Fibroblast of lung (primary cell): ENCODE measurements around the gene CARS2. TPM values are rescaled to one million over a fixed set of nuclear protein-coding genes. Genes with fewer than 3 reads are reported as not detected.

Experiments
- DNase-seq, 2 donors: peaks; one replicate each; pipeline versions ENCODE4 v3.0.0 to v3.0.0-alpha.2; 2010; ENCODE audit warnings: low read depth in 2 of 2
- H2AFZ ChIP-seq: 2 replicates; pipeline ENCODE4 v1.5.1; 2012; ENCODE audit warnings: low read length, control low read depth, inconsistent platforms
- H3K27ac ChIP-seq: 2 replicates; pipeline ENCODE4 v1.5.1; 2011; ENCODE audit warnings: low read length, control low read depth; ENCODE audit not compliant: insufficient read depth
- H3K27me3 ChIP-seq: 2 replicates; pipeline ENCODE4 v1.5.1; 2011; ENCODE audit warnings: mild to moderate bottlenecking, low read length; ENCODE audit not compliant: control insufficient read depth, insufficient read depth
- H3K36me3 ChIP-seq: 2 replicates; pipeline ENCODE4 v1.5.1; 2011; ENCODE audit warnings: low read length; ENCODE audit not compliant: control insufficient read depth, insufficient read depth
- H3K4me1 ChIP-seq: 2 replicates; pipeline ENCODE4 v1.5.1; 2011; ENCODE audit warnings: low read length; ENCODE audit not compliant: control insufficient read depth, insufficient read depth; ENCODE audit errors: extremely low read depth
- H3K4me2 ChIP-seq: 2 replicates; pipeline ENCODE4 v1.5.1; 2011; ENCODE audit warnings: low read length, control low read depth; ENCODE audit not compliant: insufficient read depth; ENCODE audit errors: extremely low read depth
- H3K4me3 ChIP-seq, 4 experiments: fragments of 200-600 bp in 1 of 4; sonication (generic) in 1 of 4; replicated peaks in 1 of 4; 2 replicates each; pipeline ENCODE4 v1.5.1; 2011 to 2016; ENCODE audit warnings: low read length in 4 of 4, low read depth in 3 of 4, mild to moderate bottlenecking in 3 of 4, control low read depth in 2 of 4, inconsistent platforms in 1 of 4, mixed read lengths in 1 of 4; ENCODE audit not compliant: insufficient read depth in 1 of 4; ENCODE audit errors: control extremely low read depth in 1 of 4
- H3K79me2 ChIP-seq: 2 replicates; pipeline ENCODE4 v1.5.1; 2012; ENCODE audit warnings: mild to moderate bottlenecking, low read length, inconsistent platforms; ENCODE audit not compliant: control insufficient read depth, insufficient read depth
- H3K9ac ChIP-seq: 2 replicates; pipeline ENCODE4 v1.5.1; 2011; ENCODE audit warnings: mild to moderate bottlenecking, low read length, control low read depth; ENCODE audit not compliant: insufficient read depth
- H3K9me3 ChIP-seq: 2 replicates; pipeline ENCODE4 v1.5.1; 2012; ENCODE audit warnings: low read depth, low read length; ENCODE audit not compliant: control insufficient read depth, insufficient read depth
- H4K20me1 ChIP-seq: 2 replicates; pipeline ENCODE4 v1.5.1; 2011; ENCODE audit warnings: low read length; ENCODE audit not compliant: control insufficient read depth, insufficient read depth; ENCODE audit errors: extremely low read depth
- CTCF ChIP-seq, 2 donors: IDR thresholded peaks in 1 of 2; conservative IDR thresholded peaks in 1 of 2; 1 replicate in 1 of 2; 2 replicates in 1 of 2; pipeline ENCODE4 v1.5.1; 2011 to 2012; ENCODE audit warnings: low read length in 2 of 2, control low read depth in 1 of 2, inconsistent platforms in 1 of 2, low read depth in 1 of 2, mild to moderate bottlenecking in 1 of 2
- EZH2 ChIP-seq: IDR thresholded peaks from 2 replicates; pipeline ENCODE4 v1.5.1; 2012; ENCODE audit warnings: low read length, control low read depth, mild to moderate bottlenecking; ENCODE audit errors: missing control alignments
- polyA plus RNA-seq, 2 donors: library from polyadenylated mRNA; depleted of rRNA in 1 of 2; stranded (reverse) in 1 of 2; unstranded in 1 of 2; fragments of >200 nt; gene quantifications; 2 replicates each; pipeline ENCODE4 v1.2.1, GENCODE V29; 2011 to 2012; ENCODE audit warnings: missing spikeins in 1 of 2
- total RNA-seq: library from RNA; depleted of rRNA; stranded (reverse); fragments of >200 nt; gene quantifications from 2 replicates; pipeline ENCODE4 v1.2.1, GENCODE V29; 2014

The CARS2 gene
- total and polyA plus RNA-seq, 2 donors (not counting 1 experiment from before 2014, with no cell fraction given), result 64.7 to 127 TPM

GRCh38 chr13:110651271-110651670 is 54.6 kb downstream of the CARS2 start:
- Histone ChIP-seq H2AFZ (no peak overlapping the region), H3K4me3 (no peak overlapping the region), H3K9me3 (no peaks in the 10 kb centered on the region), H3K27ac (no peak overlapping the region), H3K27me3 (no peaks in the 10 kb centered on the region), H3K36me3 (peaks cover 7% of the 10 kb centered on the region), H3K9ac (no peak overlapping the region), H4K20me1 (no peaks in the 10 kb centered on the region), H3K79me2 (no peaks in the 10 kb centered on the region), H3K4me1 (no peaks in the 10 kb centered on the region), H3K4me2 (no peak overlapping the region)
- DNase-seq, result no peak
- no peak for TF ChIP-seq CTCF (conservative IDR thresholded peaks at IDR 0.05 in 1 of 2, IDR thresholded peaks at IDR 0.05 in 1 of 2; ENCODE audit: low read depth in 1 of 2, low read length in 2 of 2)
- no peak for TF ChIP-seq EZH2

GRCh38 chr13:110650436-110650835 is 55.5 kb downstream of the CARS2 start:
- Histone ChIP-seq H3K27ac (no peak overlapping the region), H3K4me2 (no peak overlapping the region), H3K9me3 (no peaks in the 10 kb centered on the region), H3K36me3 (peaks cover 7% of the 10 kb centered on the region), H3K4me1 (no peaks in the 10 kb centered on the region), H2AFZ (no peak overlapping the region), H3K4me3 (no peak overlapping the region), H3K79me2 (no peaks in the 10 kb centered on the region), H3K27me3 (no peaks in the 10 kb centered on the region), H3K9ac (no peak overlapping the region), H4K20me1 (no peaks in the 10 kb centered on the region)
- no peak for TF ChIP-seq EZH2
- no peak for TF ChIP-seq CTCF (conservative IDR thresholded peaks at IDR 0.05 in 1 of 2, IDR thresholded peaks at IDR 0.05 in 1 of 2; ENCODE audit: low read depth in 1 of 2, low read length in 2 of 2)
- DNase-seq, result no peak

- H3K4me2 ChIP-seq, result no peak overlapping the region
- no peaks in the 10 kb centered on the region for H4K20me1 ChIP-seq
- DNase-seq, result no peak
- no peak overlapping the region for H2AFZ ChIP-seq
- H3K9ac ChIP-seq, result no peak overlapping the region
- H3K4me1 ChIP-seq, result peaks cover 1% of the 10 kb centered on the region
- no peak overlapping the region for H3K27ac ChIP-seq
- H3K36me3 ChIP-seq, result peaks cover 7% of the 10 kb centered on the region
- no peaks in the 10 kb centered on the region for H3K9me3 ChIP-seq
- H3K4me3 ChIP-seq, result no peak overlapping the region
- no peaks in the 10 kb centered on the region for H3K27me3 ChIP-seq
- no peaks in the 10 kb centered on the region for H3K79me2 ChIP-seq
- no peak for TF ChIP-seq EZH2
Observed at GRCh38 chr13:110649551-110649950, 56.4 kb downstream of the CARS2 start.
